Kidney tubule cell (primary cell): ENCODE results near the gene SH3BP5L.

Source experiments
- DNase-seq: peaks from one replicate; pipeline ENCODE4 v3.0.0-alpha.2; 2018; ENCODE audit warnings: low spot score

SH3BP5L gene

DNA sequence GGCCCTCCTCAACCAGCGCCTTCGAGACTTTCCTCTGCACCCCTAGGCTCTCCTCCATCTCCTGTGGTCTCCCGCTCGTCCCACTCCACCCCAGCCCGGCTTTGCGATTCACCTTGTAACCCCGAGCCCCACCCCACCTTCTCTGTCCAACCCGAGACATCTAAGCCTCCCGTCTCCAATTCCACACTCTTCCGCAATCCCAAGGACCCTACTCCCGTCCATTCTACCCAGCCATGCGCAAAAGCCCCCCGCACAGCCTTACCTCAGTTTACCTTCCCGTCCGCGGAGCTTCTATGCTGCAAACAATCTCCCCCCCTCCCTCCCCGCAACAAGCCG is 174 bp downstream of the SH3BP5L start:
- DNase-seq, result no peak

DNA sequence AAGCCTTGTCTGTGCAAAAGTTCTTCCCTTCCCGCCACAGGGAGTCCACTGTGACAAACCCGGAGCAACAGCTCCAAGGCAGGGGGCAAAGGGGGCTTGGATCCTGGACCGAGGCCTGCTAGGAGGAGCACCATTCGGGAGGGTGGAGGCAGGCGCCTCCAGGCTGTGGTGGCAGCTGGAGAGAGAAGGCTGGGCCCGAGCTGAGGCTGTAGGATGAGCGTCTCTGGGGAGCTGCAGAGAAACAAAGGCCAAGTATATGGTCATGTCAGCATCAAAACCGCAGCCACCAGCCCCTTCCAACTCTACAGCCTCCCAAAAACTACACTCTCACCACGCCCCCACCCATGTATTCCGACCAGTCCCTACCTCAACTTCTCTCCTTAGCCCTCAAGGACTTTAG is 579 bp downstream of the SH3BP5L start:
- DNase-seq, result no peak

DNA sequence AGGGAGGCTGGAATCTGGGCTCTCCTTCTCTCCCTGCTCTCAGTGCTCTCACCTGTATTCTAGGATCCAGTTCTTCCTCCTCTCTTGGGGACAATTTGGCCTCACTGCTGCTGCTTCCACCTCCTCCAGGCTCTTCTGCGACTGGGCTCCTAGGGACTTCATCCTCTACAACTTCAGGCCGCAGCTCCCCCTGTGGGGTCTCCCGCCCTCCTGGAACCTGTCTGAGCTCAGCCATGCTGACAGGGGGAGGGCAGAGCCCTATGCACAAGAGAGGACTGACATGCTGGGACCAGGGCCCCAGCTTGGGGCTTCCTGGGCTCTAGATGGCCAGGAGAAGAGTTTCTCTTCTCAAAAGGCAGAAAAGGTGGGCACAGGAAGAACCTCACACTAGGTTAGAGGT is 1.0 kb downstream of the SH3BP5L start:
- DNase-seq, result no peak

DNA sequence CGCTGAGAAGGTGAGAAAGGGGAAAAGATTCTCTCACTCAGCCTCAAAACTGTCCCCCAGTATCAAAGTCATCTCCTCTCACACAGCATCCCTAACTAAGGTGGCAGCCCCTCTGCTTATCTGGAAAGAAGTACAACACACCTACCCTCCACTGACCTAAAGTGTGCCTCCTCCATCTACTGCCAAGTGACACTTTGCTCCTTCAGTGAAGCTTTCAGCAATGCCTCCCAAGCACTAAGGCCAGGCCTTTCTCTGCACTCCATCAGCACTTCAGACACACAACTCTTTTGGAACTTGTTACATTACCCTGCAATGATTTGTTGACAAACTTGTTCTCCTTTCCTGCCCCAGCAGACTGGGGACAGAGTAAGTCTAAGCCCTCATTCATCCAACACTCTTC is 1.4 kb downstream of the SH3BP5L start:
- no peak for DNase-seq

DNA sequence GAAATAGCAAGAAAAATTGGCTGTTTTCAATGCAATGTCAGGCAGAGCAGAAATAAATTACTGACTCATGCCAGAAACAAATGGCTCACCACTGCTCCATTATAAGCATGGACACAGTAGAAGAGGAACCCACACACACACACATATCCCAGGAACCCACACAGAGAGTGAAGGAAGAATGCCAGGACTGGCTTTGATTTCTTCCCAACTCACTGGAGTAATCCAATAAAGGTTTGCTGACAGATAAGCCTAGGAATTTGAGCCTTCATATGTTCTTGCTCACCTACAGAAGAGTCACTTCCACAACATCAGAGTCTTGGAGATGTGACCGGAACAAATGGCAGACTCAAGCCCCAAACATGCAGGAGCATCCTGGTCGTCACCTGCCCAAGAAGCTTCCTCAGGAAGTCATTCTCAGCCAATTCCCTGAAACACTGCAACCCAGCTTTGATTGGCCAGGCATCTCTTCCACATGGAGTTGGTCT is 2.2 kb downstream of the SH3BP5L start:
- DNase-seq, result peak; percentile 96

DNA sequence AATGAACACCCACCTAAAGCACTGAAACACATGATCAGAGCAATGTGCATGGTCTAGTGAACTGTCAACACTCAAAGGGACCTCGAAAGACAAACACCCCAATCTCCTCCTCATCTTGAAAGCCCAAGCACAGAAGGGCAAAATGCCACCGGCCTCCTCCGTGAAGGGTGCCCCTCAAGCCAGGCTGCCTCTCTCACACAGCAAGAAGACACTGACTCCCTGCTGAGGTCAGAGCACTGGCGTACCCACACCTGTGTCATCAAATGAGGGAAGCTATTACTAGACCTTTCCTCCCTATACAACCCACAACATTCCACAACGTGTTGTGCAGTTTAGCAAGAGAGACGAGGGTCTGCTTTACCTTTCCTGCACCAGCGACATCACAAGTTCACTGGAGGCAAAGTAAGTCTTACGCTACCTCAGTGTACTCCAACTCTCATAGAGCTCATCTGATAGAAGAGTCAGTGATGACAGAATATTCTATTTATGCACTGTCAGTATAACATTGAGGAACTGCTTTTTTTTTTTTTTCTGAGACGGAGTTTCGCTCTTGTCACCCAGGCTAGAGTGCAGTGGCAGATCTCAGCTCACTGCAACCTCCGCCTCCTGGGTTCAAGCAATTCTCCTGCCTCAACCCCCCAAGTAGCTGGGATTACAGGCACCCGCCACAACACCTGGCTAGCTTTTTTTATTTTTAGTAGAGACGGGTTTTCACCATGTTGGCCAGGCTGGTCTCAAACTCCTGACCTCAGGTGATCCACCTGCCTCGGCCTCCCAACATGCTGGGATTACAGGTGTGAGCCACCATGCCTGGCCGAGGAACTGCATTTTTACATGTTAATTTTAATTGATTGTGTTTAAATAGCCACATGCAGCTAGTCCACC is 3.3 kb downstream of the SH3BP5L start:
- no peak for DNase-seq

DNA sequence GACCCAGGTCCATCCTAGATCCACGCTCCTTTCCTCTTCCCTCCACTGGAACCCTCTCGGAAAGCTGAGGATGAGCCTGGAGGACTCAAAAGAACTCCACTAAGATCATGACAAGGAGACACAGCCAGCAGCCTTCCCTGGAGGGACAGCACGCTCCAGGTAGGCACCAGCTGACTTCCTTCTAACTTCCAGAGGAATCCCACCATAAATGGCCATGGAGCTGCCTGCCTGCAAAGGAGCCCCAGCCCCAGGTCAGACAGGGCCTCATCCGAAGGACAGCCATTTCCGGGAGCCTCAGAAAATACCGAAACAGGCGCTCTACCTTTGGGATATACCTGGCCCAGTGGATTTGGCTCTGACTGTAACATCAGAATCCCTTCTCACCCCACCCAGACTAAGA is 4.1 kb downstream of the SH3BP5L start:
- DNase-seq, result no peak

DNA sequence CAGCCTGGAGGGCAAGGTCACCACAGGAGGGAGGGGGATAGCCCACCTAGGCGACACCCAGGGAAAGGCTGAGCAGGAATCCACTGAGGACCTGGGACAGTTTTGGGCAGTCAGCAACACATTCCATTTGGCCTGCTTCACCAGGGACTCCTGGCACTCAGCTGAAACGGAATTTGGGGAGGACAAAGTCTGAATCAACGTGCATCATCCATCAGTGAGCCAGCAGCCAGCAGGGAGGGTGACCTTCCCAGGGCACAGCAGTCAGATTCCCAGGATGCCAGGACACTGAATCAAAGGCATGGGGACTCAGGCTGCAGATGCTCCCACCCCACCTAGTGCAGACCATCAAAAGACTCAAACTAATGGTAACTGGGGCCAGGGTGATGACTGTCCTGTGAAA is 4.6 kb downstream of the SH3BP5L start:
- peak; percentile 99 for DNase-seq

DNA sequence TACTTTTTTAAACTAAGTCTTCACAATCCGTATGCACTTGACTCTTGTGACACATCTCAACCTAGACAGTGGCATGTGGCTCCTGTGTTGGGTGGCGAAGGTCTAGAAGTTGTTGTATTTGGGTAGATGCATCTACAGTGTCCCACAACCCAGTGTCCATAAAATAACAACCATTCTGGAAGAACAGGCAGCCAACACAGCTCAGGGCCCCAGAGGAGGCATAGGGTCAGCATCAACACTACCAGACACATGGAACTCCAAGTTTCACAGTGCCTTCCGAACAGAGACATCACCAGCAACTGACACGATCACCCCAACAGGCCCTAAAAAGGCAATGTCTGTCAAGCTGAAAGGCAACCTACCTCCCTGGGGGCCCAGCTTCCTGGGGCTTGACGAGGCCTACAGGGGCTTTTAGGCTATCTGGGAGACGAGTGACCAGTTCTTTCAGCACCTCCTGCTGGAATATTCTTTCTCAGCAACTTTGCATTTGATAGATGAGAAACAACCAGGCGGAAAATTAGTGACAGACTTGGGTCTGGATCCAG is 5.6 kb downstream of the SH3BP5L start:
- DNase-seq, result no peak

DNA sequence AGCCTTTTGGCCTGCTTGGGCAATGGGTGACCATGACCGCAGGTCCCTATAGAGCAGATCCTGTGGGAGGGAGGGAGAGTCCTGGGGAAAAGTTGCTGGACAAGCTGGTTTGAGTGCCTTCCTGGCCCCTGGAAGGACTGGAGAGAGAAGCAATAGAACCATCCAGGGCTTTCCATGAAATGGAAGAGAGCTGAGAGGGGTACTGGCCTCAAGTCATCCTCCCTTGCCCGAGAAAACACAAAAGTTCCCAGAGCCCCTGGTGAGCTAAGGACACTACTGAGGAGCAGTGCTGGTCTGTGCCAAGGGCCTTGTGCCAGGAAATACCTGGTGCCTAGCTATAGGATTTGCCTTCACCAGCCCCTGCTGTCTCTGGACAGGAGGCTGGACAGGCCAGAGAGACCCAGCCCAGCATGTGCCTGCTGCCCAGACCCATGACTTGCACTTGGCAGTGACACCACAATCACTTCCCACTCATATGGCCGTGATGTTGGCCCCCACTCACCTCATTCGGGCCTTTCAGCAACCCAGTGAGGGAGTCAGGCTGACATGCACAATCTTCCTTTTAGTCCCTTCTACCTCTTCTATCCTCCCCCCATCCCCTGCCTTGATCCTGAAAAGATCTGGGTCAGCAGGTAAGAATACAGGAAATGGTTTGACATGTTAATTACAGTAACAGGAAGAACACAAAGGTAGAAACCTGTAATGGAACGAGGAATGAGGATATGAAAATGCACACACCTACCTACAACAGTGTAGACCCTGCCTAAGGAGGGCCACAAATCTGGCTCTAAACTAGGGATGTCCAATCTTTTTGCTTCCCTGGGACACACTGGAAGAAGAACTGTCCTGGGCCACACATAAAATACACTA is 7.0 kb downstream of the SH3BP5L start:
- peak; percentile 54 for DNase-seq

DNA sequence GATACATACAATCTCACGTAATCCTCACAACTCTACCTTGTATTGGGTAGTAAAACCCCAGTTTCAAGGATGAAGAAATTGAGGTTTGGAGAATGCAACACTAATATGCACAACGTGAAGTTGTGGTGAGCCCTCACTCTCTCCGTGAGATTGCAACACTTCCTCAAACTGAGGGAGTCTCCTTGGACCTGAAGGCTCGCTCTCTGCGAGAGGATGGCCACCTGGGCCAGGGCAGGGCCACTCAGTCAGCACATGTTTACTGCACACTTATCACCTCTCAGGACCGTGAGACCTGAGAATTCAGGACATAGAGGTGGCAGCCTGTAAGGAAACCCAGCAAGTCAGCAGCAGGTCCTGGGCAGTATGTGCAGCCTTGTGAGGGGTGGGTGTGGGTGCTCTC is 8.7 kb downstream of the SH3BP5L start:
- no peak for DNase-seq

DNA sequence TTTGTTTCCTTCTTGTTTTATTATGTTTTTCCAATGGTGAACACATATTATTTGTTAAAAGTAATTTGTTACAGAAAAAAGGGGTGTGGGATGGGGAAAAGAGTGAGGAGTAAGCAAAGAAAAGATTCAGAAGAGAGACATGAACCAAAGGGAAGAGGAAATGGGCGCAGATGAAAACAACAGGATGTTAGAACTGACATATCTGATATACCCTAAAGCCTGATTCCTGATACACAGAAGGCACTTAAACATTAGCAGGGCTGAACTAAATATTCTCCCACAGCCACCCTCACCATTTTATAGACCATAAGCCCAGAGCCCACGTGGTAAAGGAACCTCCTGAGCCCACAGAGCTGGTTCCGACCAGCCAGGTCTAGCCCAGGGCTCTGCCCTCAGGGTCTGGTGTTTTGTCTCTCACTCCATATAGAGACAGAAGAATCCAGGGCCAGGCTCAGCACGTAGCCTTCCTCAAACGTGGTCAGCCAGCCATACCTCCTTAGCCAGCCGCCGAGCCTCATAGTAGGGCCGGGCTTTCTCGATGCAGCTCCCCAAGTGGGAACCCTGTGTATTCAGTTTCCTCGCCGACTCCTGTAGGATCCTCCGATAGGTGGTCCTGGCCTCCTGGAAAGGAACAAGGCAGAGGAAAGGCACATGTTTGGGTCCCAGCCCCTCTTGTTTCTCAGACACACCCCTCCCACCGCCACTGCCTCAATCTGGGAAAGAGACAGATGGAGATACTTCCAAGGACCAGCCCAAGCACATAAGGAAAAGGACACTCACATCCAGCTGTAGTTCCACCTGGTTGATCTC is 9.5 kb downstream of the SH3BP5L start:
- DNase-seq, result no peak

DNA sequence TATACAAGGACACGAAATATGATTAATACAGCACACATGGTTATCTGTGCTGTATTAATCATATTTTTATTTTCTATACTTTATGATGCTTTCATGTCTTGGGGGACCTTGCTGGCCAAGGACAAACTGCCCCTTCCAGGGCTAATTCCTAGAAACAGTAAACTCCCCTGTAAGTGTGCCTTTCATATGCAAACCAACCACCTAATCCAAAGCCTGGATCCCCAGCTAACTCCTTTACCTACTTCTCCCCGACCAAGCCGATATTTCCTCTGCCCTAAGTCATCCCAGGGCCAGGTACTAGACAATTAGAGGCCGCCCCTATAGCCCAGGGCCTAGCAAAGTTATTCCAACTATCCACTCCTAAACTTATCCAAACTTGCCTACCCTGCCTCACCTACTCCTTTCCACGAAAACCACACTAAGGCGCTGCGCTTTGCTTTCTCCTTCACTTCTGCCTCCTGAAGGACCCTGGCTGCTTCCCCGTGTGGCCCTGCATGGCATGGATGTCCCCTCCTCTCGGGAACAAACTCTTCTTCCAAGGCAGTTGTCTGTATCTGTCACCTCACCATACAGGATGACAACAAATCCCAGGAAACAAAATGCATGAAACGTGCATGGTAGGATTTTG is 10.2 kb downstream of the SH3BP5L start:
- DNase-seq, result no peak

DNA sequence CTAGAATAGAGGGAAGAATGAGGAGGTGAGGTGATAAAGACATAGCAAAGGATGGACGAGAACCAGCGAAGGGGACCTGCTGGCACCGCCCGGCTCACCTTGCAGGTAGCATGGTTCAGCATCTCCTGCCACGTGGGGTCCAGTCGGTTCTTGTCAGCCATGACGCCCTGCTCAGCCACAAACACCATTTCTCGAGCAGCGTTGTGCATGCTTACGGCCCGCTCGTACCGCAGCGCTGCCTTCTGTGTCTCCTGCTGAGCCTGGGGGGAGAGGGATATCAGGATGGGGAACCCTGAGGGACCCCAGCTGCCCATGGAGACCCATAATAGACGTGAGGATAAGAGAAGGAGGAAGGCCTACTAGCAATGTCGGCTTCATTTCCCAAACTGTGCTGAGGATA is 11.4 kb downstream of the SH3BP5L start:
- no peak for DNase-seq

DNA sequence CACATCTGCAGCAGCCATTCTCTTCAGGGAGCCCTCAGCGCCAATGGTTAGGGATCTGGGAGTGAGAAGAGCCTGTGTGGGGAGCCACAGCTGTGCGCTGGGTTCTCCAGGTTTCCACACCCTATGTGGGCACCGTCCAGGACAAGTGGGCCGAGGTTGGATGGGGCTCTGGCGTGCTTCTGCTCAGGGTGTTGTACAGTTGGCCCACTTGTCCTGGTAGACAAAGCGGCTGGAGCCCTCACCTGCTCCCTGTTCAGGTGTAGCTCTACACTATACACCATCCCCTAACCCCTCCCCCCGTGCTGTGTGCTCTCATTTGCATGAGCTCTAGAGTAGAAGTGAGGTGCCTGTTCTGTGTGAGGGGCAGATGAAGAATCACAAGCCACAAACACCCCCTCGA is 12.2 kb downstream of the SH3BP5L start:
- no peak for DNase-seq

DNA sequence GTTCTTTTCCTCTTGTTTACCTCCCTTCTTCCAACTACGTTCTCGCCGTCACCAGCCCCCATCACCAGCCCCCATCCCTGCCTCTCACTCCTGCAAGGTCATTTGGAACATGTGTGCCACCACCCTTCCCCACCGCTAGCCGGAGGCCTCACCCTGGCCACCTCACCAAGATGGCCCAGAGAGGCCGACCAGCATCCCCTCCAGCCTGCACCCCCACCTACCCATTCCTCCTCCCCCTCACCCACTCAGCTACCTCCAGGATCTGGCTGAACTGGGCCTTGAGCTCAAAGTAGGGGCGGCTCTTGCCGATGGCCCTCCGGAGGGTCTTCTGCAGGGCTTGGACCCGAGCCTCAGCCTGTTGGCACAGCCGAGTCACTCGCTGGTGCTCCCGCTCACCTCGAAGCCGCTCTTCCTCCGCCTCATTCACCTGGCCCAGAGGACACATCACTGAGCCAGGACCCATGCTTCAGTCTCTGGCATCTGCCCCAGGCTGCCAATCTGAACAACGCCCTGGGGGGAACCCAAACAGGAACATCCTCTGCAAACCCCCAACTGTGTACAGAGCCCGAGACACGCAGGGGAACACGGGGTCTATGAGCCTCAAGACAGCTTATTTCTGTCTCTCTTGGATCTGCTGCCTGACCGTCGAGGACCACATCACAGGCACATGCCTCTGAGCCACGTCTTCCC is 12.8 kb downstream of the SH3BP5L start:
- DNase-seq, result no peak

DNA sequence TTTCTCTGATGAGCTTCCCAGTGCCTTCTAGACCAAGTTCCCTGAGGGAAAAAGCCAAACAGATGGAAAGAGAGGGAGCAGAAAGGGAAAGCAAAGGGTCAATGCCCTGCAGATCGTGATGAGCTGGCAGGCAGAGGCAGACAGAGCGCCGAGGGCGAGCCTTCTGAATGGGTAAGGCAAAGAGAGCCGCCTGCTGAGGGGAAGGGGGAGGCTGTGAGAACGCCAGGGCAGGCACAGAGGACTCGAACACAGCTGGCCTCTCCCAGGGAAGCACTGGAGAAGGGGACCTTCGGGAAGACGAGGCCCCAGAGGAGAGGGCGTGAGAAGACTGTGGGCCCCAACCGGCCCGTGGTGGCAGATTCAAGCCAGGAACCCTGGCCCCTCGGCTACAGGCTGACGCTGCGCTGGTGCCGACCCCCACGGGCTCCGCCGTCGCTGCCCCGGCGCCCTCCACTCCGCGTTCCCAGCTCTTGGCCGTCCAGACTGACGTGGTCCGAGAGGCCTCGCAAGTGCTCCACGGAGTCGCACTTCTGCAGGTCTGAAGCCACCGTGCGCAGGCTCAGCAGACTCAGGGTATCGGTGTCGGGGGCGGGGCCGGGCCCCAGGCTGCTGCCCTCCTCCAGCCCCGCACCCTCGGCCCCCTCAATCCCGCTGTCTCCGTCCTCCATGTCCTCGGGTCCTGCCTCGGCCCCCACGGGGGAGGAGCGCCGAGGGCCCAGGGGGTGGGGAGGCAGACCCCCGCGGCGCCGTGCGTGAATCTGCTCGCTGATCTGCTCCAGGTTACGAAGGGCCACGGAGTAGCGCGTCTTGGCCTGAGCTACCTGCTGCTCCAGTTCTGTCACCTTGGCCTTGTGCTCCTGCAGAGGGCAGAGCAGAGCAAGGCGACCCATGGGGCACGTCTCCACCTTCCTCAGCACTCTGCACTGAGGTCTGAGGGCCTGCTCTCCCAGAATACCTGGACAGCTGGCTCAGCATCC is 13.9 kb downstream of the SH3BP5L start:
- peak; percentile 31 for DNase-seq

DNA sequence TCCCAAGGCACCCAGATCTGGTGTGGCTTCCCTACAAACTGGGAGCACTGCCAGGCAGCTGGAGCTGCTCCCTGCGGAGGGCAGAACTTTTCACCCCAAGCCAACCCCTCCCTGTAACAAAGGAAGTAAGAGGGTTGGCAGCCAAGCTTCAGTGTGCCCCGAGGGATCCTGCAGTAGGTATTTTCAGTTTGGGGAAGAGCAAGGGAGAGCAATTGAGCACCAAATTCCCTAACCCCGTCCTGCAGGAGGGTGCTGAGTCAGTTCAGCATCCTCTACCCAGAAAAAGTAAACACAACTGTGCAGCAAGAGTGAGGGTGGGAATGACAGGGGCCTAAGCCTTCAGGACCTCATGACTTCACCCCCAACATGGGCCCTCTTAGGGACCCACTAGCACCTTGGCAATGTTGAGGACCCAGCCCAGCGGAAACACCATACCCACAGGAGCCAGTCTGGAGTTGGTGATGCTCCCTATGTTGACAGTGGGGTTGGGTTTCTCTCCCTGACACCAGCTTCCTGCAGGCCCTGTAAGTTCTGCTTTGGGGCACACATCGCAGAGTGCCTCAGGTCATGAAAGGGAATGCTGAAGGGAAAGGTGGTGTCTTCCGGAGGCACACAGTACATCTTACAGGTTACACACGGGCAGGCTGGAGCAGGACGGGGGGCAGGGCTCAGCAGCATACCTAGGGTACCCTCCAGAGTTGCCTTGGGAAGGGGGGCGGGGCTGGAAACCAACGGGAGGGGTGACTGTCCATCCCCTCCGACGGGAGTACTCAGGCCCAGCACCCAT is 14.8 kb downstream of the SH3BP5L start:
- no peak for DNase-seq
